Measurements from ENCODE around the gene HSPA6. TPM values are rescaled to one million over a fixed set of nuclear protein-coding genes. Genes with fewer than 3 reads are reported as not detected.

The HSPA6 gene
- total RNA-seq, 1 experiment from 2014 or later: 0.44 TPM

DNA sequence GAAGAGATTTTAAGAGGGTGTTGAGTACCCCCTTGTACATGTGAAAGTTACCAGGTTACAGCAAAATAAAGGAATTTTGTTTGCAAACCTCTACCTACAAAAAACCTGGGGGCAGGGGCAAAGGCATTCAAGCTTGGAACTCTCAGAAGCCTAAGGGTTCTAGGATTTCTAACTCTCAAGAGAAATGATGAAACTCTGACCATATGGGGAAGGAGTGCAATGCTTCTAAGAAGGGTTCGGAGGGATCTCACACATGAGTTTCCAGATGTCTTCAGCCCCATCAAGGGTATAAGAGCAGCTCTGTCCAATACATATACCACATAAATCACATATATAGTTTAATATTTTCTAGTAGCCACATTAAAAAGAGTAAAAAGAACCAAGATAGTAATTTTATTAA lies 26.4 kb upstream of the HSPA6 start:
- intact Hi-C loops (cut with micrococcal nuclease; ENCODE audit: unreplicated experiment): no loop called here
- no peak overlapping the region for H3K4me3 ChIP-seq (ENCODE audit: low read depth in 2 of 2, low read length in 2 of 2)
- TF ChIP-seq TCF7L2 (IDR thresholded peaks at IDR 0.05; ENCODE audit: low read depth, low read length) (no peak), POLR2AphosphoS5 (IDR thresholded peaks at IDR 0.05; ENCODE audit: low read depth, low read length) (no peak), SIN3A (IDR thresholded peaks at IDR 0.05; ENCODE audit: borderline replicate concordance, insufficient read depth, low read depth, low read length) (no peak)
- TF ChIP-seq, protein P1, sequence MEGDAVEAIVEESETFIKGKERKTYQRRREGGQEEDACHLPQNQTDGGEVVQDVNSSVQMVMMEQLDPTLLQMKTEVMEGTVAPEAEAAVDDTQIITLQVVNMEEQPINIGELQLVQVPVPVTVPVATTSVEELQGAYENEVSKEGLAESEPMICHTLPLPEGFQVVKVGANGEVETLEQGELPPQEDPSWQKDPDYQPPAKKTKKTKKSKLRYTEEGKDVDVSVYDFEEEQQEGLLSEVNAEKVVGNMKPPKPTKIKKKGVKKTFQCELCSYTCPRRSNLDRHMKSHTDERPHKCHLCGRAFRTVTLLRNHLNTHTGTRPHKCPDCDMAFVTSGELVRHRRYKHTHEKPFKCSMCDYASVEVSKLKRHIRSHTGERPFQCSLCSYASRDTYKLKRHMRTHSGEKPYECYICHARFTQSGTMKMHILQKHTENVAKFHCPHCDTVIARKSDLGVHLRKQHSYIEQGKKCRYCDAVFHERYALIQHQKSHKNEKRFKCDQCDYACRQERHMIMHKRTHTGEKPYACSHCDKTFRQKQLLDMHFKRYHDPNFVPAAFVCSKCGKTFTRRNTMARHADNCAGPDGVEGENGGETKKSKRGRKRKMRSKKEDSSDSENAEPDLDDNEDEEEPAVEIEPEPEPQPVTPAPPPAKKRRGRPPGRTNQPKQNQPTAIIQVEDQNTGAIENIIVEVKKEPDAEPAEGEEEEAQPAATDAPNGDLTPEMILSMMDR (IDR thresholded peaks at IDR 0.05): no peak
- TF ChIP-seq, protein P2, sequence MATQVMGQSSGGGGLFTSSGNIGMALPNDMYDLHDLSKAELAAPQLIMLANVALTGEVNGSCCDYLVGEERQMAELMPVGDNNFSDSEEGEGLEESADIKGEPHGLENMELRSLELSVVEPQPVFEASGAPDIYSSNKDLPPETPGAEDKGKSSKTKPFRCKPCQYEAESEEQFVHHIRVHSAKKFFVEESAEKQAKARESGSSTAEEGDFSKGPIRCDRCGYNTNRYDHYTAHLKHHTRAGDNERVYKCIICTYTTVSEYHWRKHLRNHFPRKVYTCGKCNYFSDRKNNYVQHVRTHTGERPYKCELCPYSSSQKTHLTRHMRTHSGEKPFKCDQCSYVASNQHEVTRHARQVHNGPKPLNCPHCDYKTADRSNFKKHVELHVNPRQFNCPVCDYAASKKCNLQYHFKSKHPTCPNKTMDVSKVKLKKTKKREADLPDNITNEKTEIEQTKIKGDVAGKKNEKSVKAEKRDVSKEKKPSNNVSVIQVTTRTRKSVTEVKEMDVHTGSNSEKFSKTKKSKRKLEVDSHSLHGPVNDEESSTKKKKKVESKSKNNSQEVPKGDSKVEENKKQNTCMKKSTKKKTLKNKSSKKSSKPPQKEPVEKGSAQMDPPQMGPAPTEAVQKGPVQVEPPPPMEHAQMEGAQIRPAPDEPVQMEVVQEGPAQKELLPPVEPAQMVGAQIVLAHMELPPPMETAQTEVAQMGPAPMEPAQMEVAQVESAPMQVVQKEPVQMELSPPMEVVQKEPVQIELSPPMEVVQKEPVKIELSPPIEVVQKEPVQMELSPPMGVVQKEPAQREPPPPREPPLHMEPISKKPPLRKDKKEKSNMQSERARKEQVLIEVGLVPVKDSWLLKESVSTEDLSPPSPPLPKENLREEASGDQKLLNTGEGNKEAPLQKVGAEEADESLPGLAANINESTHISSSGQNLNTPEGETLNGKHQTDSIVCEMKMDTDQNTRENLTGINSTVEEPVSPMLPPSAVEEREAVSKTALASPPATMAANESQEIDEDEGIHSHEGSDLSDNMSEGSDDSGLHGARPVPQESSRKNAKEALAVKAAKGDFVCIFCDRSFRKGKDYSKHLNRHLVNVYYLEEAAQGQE (IDR thresholded peaks at IDR 0.05; ENCODE audit: insufficient read depth in 1 of 2, low read depth in 2 of 2, low read length in 1 of 2): no peak
- in situ Hi-C loops (cut with HindIII; ENCODE audit: low pct_unique_long_range_greater_than_20kb, low sequenced_read_pairs): no loop called here
- no TSS peak for BruUV-seq (replicated peaks)
- CTCF ChIA-PET: no interaction called here
- no peak for DNase-seq (ENCODE audit: low read depth, low spot score)
- H3K27ac ChIP-seq (ENCODE audit: low read length): no peak overlapping the region
- H3K36me3 ChIP-seq (ENCODE audit: control insufficient read depth, insufficient read depth, low read length): no peaks in the 10 kb centered on the region
- ATAC-seq: no peak
- peaks cover 16% of the 10 kb centered on the region for H3K27me3 ChIP-seq (ENCODE audit: control insufficient read depth, insufficient read depth, low read length)
- H3K9me3 ChIP-seq (ENCODE audit: control insufficient read depth, insufficient read depth, low read depth, low read length): no peaks in the 10 kb centered on the region
- no peaks in the 10 kb centered on the region for H3K4me1 ChIP-seq (ENCODE audit: control insufficient read depth, insufficient read depth, low read length)
- POLR2A ChIA-PET: no interaction called here

DNA sequence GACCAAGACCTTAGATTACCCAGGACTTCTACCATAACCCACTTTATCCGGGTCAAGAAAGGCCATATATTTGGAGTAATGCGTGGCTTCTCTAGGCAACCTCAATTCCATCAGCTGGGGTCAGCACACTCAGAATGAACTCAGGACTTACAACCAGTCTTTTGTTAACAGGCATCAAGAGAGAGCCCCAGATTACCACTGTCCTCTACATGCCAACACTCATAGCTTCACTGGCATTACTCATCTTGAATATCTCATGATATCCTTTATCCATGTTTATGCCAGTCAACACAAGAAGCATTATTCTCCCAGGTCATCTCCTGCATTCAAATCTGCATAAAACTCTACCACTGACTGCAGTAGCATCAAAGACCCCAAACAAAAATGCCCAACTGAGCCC lies 25.7 kb upstream of the HSPA6 start:
- TF ChIP-seq SIN3A (IDR thresholded peaks at IDR 0.05; ENCODE audit: borderline replicate concordance, insufficient read depth, low read depth, low read length) (no peak), TCF7L2 (IDR thresholded peaks at IDR 0.05; ENCODE audit: low read depth, low read length) (no peak), POLR2AphosphoS5 (IDR thresholded peaks at IDR 0.05; ENCODE audit: low read depth, low read length) (no peak)
- TF ChIP-seq, protein P1 (IDR thresholded peaks at IDR 0.05): no peak
- TF ChIP-seq, protein P2 (IDR thresholded peaks at IDR 0.05; ENCODE audit: insufficient read depth in 1 of 2, low read depth in 2 of 2, low read length in 1 of 2): no peak
- no peak overlapping the region for H3K27ac ChIP-seq (ENCODE audit: low read length)
- POLR2A ChIA-PET: interaction anchor here (0.7 kb wide), 1 partner anchor 231 kb away, joined by 3 read pairs; no protein-coding TSS in a partner anchor
- H3K4me1 ChIP-seq (ENCODE audit: control insufficient read depth, insufficient read depth, low read length): no peaks in the 10 kb centered on the region
- H3K27me3 ChIP-seq (ENCODE audit: control insufficient read depth, insufficient read depth, low read length): peaks cover 16% of the 10 kb centered on the region
- ATAC-seq: no peak
- no peak for DNase-seq (ENCODE audit: low read depth, low spot score)
- CTCF ChIA-PET: no interaction called here
- no TSS peak for BruUV-seq (replicated peaks)
- intact Hi-C loops (cut with micrococcal nuclease; ENCODE audit: unreplicated experiment) (no loop called here), in situ Hi-C loops (cut with HindIII; ENCODE audit: low pct_unique_long_range_greater_than_20kb, low sequenced_read_pairs) (no loop called here)
- no peak overlapping the region for H3K4me3 ChIP-seq (ENCODE audit: low read depth in 2 of 2, low read length in 2 of 2)
- no peaks in the 10 kb centered on the region for H3K9me3 ChIP-seq (ENCODE audit: control insufficient read depth, insufficient read depth, low read depth, low read length)
- no peaks in the 10 kb centered on the region for H3K36me3 ChIP-seq (ENCODE audit: control insufficient read depth, insufficient read depth, low read length)

Data from Panc1 (cell line).